Loucy (cell line): ENCODE results near the gene EIF5A.

ENCODE experiments used
- H2AFZ ChIP-seq: fragments of 200-600 bp; sonication (generic); 2 replicates; pipeline ENCODE4 v1.6.0; 2016; ENCODE audit warnings: antibody characterized with exemption, mild to moderate bottlenecking, low read length, moderate library complexity
- H3F3A ChIP-seq: fragments of 200-600 bp; 2 replicates; pipeline ENCODE4 v1.6.0; 2016; ENCODE audit warnings: antibody characterized with exemption, low read depth, mild to moderate bottlenecking
- H3K27me3 ChIP-seq: fragments of 200-600 bp; sonication (generic); 2 replicates; pipeline ENCODE4 v1.6.1; 2014; ENCODE audit warnings: low read length, mild to moderate bottlenecking; ENCODE audit not compliant: insufficient read depth, poor library complexity, severe bottlenecking
- H3K36me3 ChIP-seq: fragments of 200-600 bp; sonication (generic); 2 replicates; pipeline ENCODE4 v1.6.1; 2016; ENCODE audit warnings: low read length; ENCODE audit not compliant: insufficient read depth
- H3K4me1 ChIP-seq: fragments of 200-600 bp; sonication (generic); 2 replicates; pipeline ENCODE4 v1.5.1; 2014; ENCODE audit warnings: low read length, mild to moderate bottlenecking; ENCODE audit not compliant: insufficient read depth, poor library complexity, severe bottlenecking
- H3K4me2 ChIP-seq: fragments of 200-600 bp; sonication (generic); 2 replicates; pipeline ENCODE4 v1.6.0; 2014; ENCODE audit warnings: antibody characterized with exemption, low read length, low read depth, mild to moderate bottlenecking; ENCODE audit not compliant: poor library complexity, severe bottlenecking
- H3K4me3 ChIP-seq: fragments of 200-600 bp; sonication (generic); 2 replicates; pipeline ENCODE4 v1.5.1; 2014; ENCODE audit warnings: low read length, mild to moderate bottlenecking, mixed read lengths; ENCODE audit not compliant: poor library complexity, severe bottlenecking
- H3K79me2 ChIP-seq: fragments of 200-600 bp; sonication (generic); 2 replicates; pipeline ENCODE4 v1.6.1; 2014; ENCODE audit warnings: low read length; ENCODE audit not compliant: insufficient read depth
- H3K9ac ChIP-seq: fragments of 200-600 bp; sonication (generic); 2 replicates; pipeline ENCODE4 v1.6.0; 2014; ENCODE audit warnings: mild to moderate bottlenecking, low read depth, low read length, moderate library complexity; ENCODE audit not compliant: poor library complexity, severe bottlenecking
- H3K9me2 ChIP-seq: fragments of 200-600 bp; sonication (generic); replicated peaks from 2 replicates; pipeline ENCODE4 v1.6.1; 2016; ENCODE audit warnings: low read depth, low read length, mixed read lengths
- H3K9me3 ChIP-seq: fragments of 200-600 bp; sonication (generic); 2 replicates; pipeline ENCODE4 v1.6.1; 2014; ENCODE audit warnings: mild to moderate bottlenecking, antibody characterized with exemption, low read length, low read depth; ENCODE audit not compliant: insufficient read depth
- H4K20me1 ChIP-seq: fragments of 200-600 bp; sonication (generic); 2 replicates; pipeline ENCODE4 v1.6.0; 2014; ENCODE audit warnings: antibody characterized with exemption, low read length, mild to moderate bottlenecking; ENCODE audit not compliant: insufficient read depth, poor library complexity, severe bottlenecking
- CTCF ChIP-seq: fragments of 200-600 bp; sonication (generic); conservative IDR thresholded peaks from 2 replicates; pipeline ENCODE4 v1.5.1; 2014; ENCODE audit warnings: mild to moderate bottlenecking, antibody characterized with exemption, low read length
- EZH2phosphoT487 ChIP-seq: fragments of 200-600 bp; IDR thresholded peaks from 2 replicates; pipeline ENCODE4 v1.6.1; 2018; ENCODE audit warnings: antibody characterized with exemption, mild to moderate bottlenecking, moderate library complexity, borderline replicate concordance

EIF5A gene

GRCh38 chr17:7289256-7290032 lies 18.0 kb upstream of the EIF5A start:
- no peaks in the 10 kb centered on the region for H3K27me3 ChIP-seq
- no peak overlapping the region for H3K4me3 ChIP-seq
- TF ChIP-seq EZH2phosphoT487 (no peak), CTCF (no peak)
- H3K79me2 ChIP-seq: no peaks in the 10 kb centered on the region
- H4K20me1 ChIP-seq: no peaks in the 10 kb centered on the region
- H3F3A ChIP-seq: no peaks in the 10 kb centered on the region
- H3K36me3 ChIP-seq: no peaks in the 10 kb centered on the region
- H3K9me2 ChIP-seq: no peaks in the 10 kb centered on the region
- no peaks in the 10 kb centered on the region for H3K9me3 ChIP-seq
- no peak overlapping the region for H3K9ac ChIP-seq
- H3K4me1 ChIP-seq: no peaks in the 10 kb centered on the region
- H3K4me2 ChIP-seq: no peak overlapping the region
- no peak overlapping the region for H2AFZ ChIP-seq

- Histone ChIP-seq H3K9me3 (no peaks in the 10 kb centered on the region), H3K4me3 (no peak overlapping the region), H2AFZ (no peak overlapping the region), H3K4me2 (no peak overlapping the region), H3K4me1 (no peaks in the 10 kb centered on the region), H3K79me2 (no peaks in the 10 kb centered on the region), H3K27me3 (no peaks in the 10 kb centered on the region), H4K20me1 (no peaks in the 10 kb centered on the region), H3K9ac (no peak overlapping the region), H3K36me3 (no peaks in the 10 kb centered on the region), H3K9me2 (no peaks in the 10 kb centered on the region), H3F3A (no peaks in the 10 kb centered on the region)
- TF ChIP-seq CTCF: no peak
- no peak for TF ChIP-seq EZH2phosphoT487
Observed at GRCh38 chr17:7290166-7290565, 17.3 kb upstream of the EIF5A start.

- no peak overlapping the region for H3K4me2 ChIP-seq
- H3K9ac ChIP-seq: no peak overlapping the region
- no peaks in the 10 kb centered on the region for H3K36me3 ChIP-seq
- H2AFZ ChIP-seq: no peak overlapping the region
- no peaks in the 10 kb centered on the region for H3K9me2 ChIP-seq
- H3K27me3 ChIP-seq: no peaks in the 10 kb centered on the region
- H3K4me3 ChIP-seq: no peak overlapping the region
- no peaks in the 10 kb centered on the region for H3F3A ChIP-seq
- no peaks in the 10 kb centered on the region for H3K4me1 ChIP-seq
- H3K9me3 ChIP-seq: no peaks in the 10 kb centered on the region
- no peaks in the 10 kb centered on the region for H4K20me1 ChIP-seq
- no peaks in the 10 kb centered on the region for H3K79me2 ChIP-seq
- TF ChIP-seq EZH2phosphoT487 (no peak), CTCF (no peak)
Observed at GRCh38 chr17:7290685-7291084, 16.7 kb upstream of the EIF5A start.
